ENCODE data around the gene NPIPA5. TPM values are rescaled to one million over a fixed set of nuclear protein-coding genes. Genes with fewer than 3 reads are reported as not detected.
"Not testable (repeated sequence)": the region's sequence is repeated elsewhere in the genome, so short reads cannot be mapped to it uniquely, and the experiment has no call there.

Gene NPIPA5
- total RNA-seq, 4 donors from 2014 or later = 2.5 to 22.8 (median 11.4) TPM

- intact Hi-C loops (cut with DNase I; ENCODE audit: low total_unique reads); DNase-seq (ENCODE audit: low spot score in 2 of 2); H3K4me3 ChIP-seq (ENCODE audit: low read depth, poor library complexity, severe bottlenecking): not testable (repeated sequence)
- WGBS, 2 donors = 52% methylated on average over 5 of the region's 7 CpGs; no CpG with 5 or more reads in 1 of the 2 donors
Observed at GRCh38 chr16:15357495-15357894, 20.6 kb downstream of the NPIPA5 start.

GRCh38 chr16:15354846-15355245, 23.2 kb downstream of the NPIPA5 start:
- DNase-seq (ENCODE audit: low spot score in 2 of 2); H3K4me3 ChIP-seq (ENCODE audit: low read depth, poor library complexity, severe bottlenecking); intact Hi-C loops (cut with DNase I; ENCODE audit: low total_unique reads): not testable (repeated sequence)
- no CpG with 5 or more reads among the region's 2 CpGs for WGBS, 2 donors

GRCh38 chr16:15352852-15353251, 25.2 kb downstream of the NPIPA5 start:
- H3K4me3 ChIP-seq (ENCODE audit: low read depth, poor library complexity, severe bottlenecking); intact Hi-C loops (cut with DNase I; ENCODE audit: low total_unique reads): not testable (repeated sequence)

GRCh38 chr16:15351745-15352144, 26.3 kb downstream of the NPIPA5 start:
- no CpG with 5 or more reads among the region's 5 CpGs for WGBS, 2 donors
- intact Hi-C loops (cut with DNase I; ENCODE audit: low total_unique reads) = not testable (repeated sequence)

More at GRCh38 chr16:15352852-15353251, 25.2 kb downstream of the NPIPA5 start:
- DNase-seq (ENCODE audit: low spot score in 2 of 2) = not testable (repeated sequence)
- WGBS, 2 donors = 57 to 62% methylated on average over 1 to 2 of the region's 3 CpGs

GRCh38 chr16:15351251-15351650, 26.8 kb downstream of the NPIPA5 start:
- H3K4me3 ChIP-seq (ENCODE audit: low read depth, poor library complexity, severe bottlenecking); intact Hi-C loops (cut with DNase I; ENCODE audit: low total_unique reads): not testable (repeated sequence)
- no CpG with 5 or more reads among the region's 11 CpGs for WGBS, 2 donors

More at GRCh38 chr16:15351745-15352144, 26.3 kb downstream of the NPIPA5 start:
- DNase-seq (ENCODE audit: low spot score in 2 of 2); H3K4me3 ChIP-seq (ENCODE audit: low read depth, poor library complexity, severe bottlenecking): not testable (repeated sequence)

GRCh38 chr16:15348721-15349120, 29.4 kb downstream of the NPIPA5 start:
- WGBS, 2 donors = no CpG with 5 or more reads among the region's 7 CpGs
- DNase-seq (ENCODE audit: low spot score in 2 of 2); H3K4me3 ChIP-seq (ENCODE audit: low read depth, poor library complexity, severe bottlenecking); intact Hi-C loops (cut with DNase I; ENCODE audit: low total_unique reads): not testable (repeated sequence)

More at GRCh38 chr16:15351251-15351650, 26.8 kb downstream of the NPIPA5 start:
- DNase-seq (ENCODE audit: low spot score in 2 of 2) = not testable (repeated sequence)

GRCh38 chr16:15342337-15342736, 35.8 kb downstream of the NPIPA5 start:
- DNase-seq (ENCODE audit: low spot score in 2 of 2); H3K4me3 ChIP-seq (ENCODE audit: low read depth, poor library complexity, severe bottlenecking); intact Hi-C loops (cut with DNase I; ENCODE audit: low total_unique reads): not testable (repeated sequence)
- no CpG with 5 or more reads among the region's 1 CpG for WGBS, 2 donors

GRCh38 chr16:15338986-15339385, 39.1 kb downstream of the NPIPA5 start:
- H3K4me3 ChIP-seq (ENCODE audit: low read depth, poor library complexity, severe bottlenecking); DNase-seq (ENCODE audit: low spot score in 2 of 2); intact Hi-C loops (cut with DNase I; ENCODE audit: low total_unique reads): not testable (repeated sequence)
- WGBS, 2 donors = no CpG with 5 or more reads among the region's 5 CpGs

- H3K4me3 ChIP-seq (ENCODE audit: low read depth, poor library complexity, severe bottlenecking); DNase-seq (ENCODE audit: low spot score in 2 of 2); intact Hi-C loops (cut with DNase I; ENCODE audit: low total_unique reads): not testable (repeated sequence)
- WGBS, 2 donors = 66 to 76% methylated on average over 2 to 3 of the region's 7 CpGs
Observed at GRCh38 chr16:15337974-15338605, 40.0 kb downstream of the NPIPA5 start.

- intact Hi-C loops (cut with DNase I; ENCODE audit: low total_unique reads); DNase-seq (ENCODE audit: low spot score in 2 of 2); H3K4me3 ChIP-seq (ENCODE audit: low read depth, poor library complexity, severe bottlenecking): not testable (repeated sequence)
- WGBS, 2 donors = no CpG with 5 or more reads among the region's 2 CpGs
Observed at GRCh38 chr16:15335609-15336008, 42.5 kb downstream of the NPIPA5 start.

GRCh38 chr16:15333969-15334368, 44.1 kb downstream of the NPIPA5 start:
- WGBS, 2 donors = 81 to 96% methylated on average over 2 to 5 of the region's 5 CpGs
- intact Hi-C loops (cut with DNase I; ENCODE audit: low total_unique reads); DNase-seq (ENCODE audit: low spot score in 2 of 2); H3K4me3 ChIP-seq (ENCODE audit: low read depth, poor library complexity, severe bottlenecking): not testable (repeated sequence)

- intact Hi-C loops (cut with DNase I; ENCODE audit: low total_unique reads); H3K4me3 ChIP-seq (ENCODE audit: low read depth, poor library complexity, severe bottlenecking); DNase-seq (ENCODE audit: low spot score in 2 of 2): not testable (repeated sequence)
- no CpG with 5 or more reads among the region's 2 CpGs for WGBS, 2 donors
Observed at GRCh38 chr16:15330978-15331377, 47.1 kb downstream of the NPIPA5 start.

GRCh38 chr16:15324954-15325353, 53.1 kb downstream of the NPIPA5 start:
- H3K4me3 ChIP-seq (ENCODE audit: low read depth, poor library complexity, severe bottlenecking); intact Hi-C loops (cut with DNase I; ENCODE audit: low total_unique reads); DNase-seq (ENCODE audit: low spot score in 2 of 2): not testable (repeated sequence)
- WGBS, 2 donors = 72% methylated on average over 2 of the region's 4 CpGs; no CpG with 5 or more reads in 1 of the 2 donors

GRCh38 chr16:15323373-15323772, 54.7 kb downstream of the NPIPA5 start:
- 80% methylated on average over 1 of the region's 6 CpGs; no CpG with 5 or more reads in 1 of the 2 donors for WGBS, 2 donors
- intact Hi-C loops (cut with DNase I; ENCODE audit: low total_unique reads) = not testable (repeated sequence)

GRCh38 chr16:15321221-15321620, 56.9 kb downstream of the NPIPA5 start:
- intact Hi-C loops (cut with DNase I; ENCODE audit: low total_unique reads); DNase-seq (ENCODE audit: low spot score in 2 of 2); H3K4me3 ChIP-seq (ENCODE audit: low read depth, poor library complexity, severe bottlenecking): not testable (repeated sequence)
- WGBS, 2 donors = 82 to 83% methylated on average over 2 of the region's 2 CpGs

More at GRCh38 chr16:15323373-15323772, 54.7 kb downstream of the NPIPA5 start:
- not testable (repeated sequence) for DNase-seq (ENCODE audit: low spot score in 2 of 2); H3K4me3 ChIP-seq (ENCODE audit: low read depth, poor library complexity, severe bottlenecking)
